WTC11 (cell line): Measurements from ENCODE around the gene ZBED5. TPM values are rescaled to one million over a fixed set of nuclear protein-coding genes. Genes with fewer than 3 reads are reported as not detected.

Experiments
- ATAC-seq: fragments of 200-7000 bp; cut with Tn5 transposase; 2 replicates; pipeline ENCODE4 v1.10.0; 2021; ENCODE audit warnings: mild to moderate bottlenecking, moderate library complexity
- CTCF ChIA-PET: fragments of 300-600 bp; sonication (Branson Sonifier 250); formaldehyde crosslinking; loops from one replicate; lab custom pipeline; 2021; ENCODE audit warnings: antibody characterized with exemption; lab: Charles Lee
- POLR2A ChIA-PET: fragments of 350-600 bp; sonication (Branson Sonifier 250); formaldehyde crosslinking; loops from one replicate; lab custom pipeline; 2021; ENCODE audit warnings: antibody characterized with exemption; lab: Charles Lee
- DNase-seq: peaks from one replicate; pipeline ENCODE4 v3.0.0; 2021; ENCODE audit warnings: low spot score
- H3K27ac Mint-ChIP-seq: 2 replicates; pipeline ENCODE4 v1.8.0; 2021; ENCODE audit warnings: mixed read lengths
- H3K27me3 Mint-ChIP-seq: 2 replicates; pipeline ENCODE4 v1.8.0; 2021; ENCODE audit warnings: low read depth, mild to moderate bottlenecking, moderate library complexity, mixed read lengths
- H3K36me3 Mint-ChIP-seq: 2 replicates; pipeline ENCODE4 v1.8.0; 2021; ENCODE audit warnings: mixed read lengths
- H3K4me1 Mint-ChIP-seq: 2 replicates; pipeline ENCODE4 v1.8.0; 2022; ENCODE audit warnings: mixed read lengths
- H3K4me3 Mint-ChIP-seq: 2 replicates; pipeline ENCODE4 v1.8.0; 2021; ENCODE audit warnings: mild to moderate bottlenecking, moderate library complexity, mixed read lengths
- H3K9me3 Mint-ChIP-seq: 2 replicates; pipeline ENCODE4 v1.8.0; 2021; ENCODE audit warnings: mixed read lengths
- CREM ChIP-seq: sonication (generic); formaldehyde crosslinking; IDR thresholded peaks from 2 replicates; pipeline ENCODE4 v1.8.1; 2022; ENCODE audit warnings: mild to moderate bottlenecking, missing genetic modification reagents, moderate library complexity
- ESRRA ChIP-seq: sonication (generic); formaldehyde crosslinking; IDR thresholded peaks from 2 replicates; pipeline ENCODE4 v1.8.1; 2022; ENCODE audit warnings: mild to moderate bottlenecking, missing genetic modification reagents, borderline replicate concordance
- FOXJ3 ChIP-seq: sonication (generic); formaldehyde crosslinking; IDR thresholded peaks from 2 replicates; pipeline ENCODE4 v1.9.0; 2021; ENCODE audit warnings: missing genetic modification reagents, mild to moderate bottlenecking, borderline replicate concordance
- FOXK1 ChIP-seq: sonication (generic); formaldehyde crosslinking; IDR thresholded peaks from 2 replicates; pipeline ENCODE4 v1.8.0; 2022; ENCODE audit warnings: mild to moderate bottlenecking, moderate library complexity, missing genetic modification reagents
- FOXP1 ChIP-seq: sonication (generic); formaldehyde crosslinking; IDR thresholded peaks from 2 replicates; pipeline ENCODE4 v1.8.0; 2022; ENCODE audit warnings: missing genetic modification reagents, mild to moderate bottlenecking, moderate library complexity, borderline replicate concordance
- IRF1 ChIP-seq: sonication (generic); formaldehyde crosslinking; IDR thresholded peaks from 2 replicates; pipeline ENCODE4 v1.8.0; 2023; ENCODE audit warnings: missing genetic modification reagents
- JAZF1 ChIP-seq: fragments of 250-450 bp; sonication (Bioruptor Pico); IDR thresholded peaks from 2 replicates; pipeline ENCODE4 v1.9.0; 2021; ENCODE audit warnings: moderate library complexity, mild to moderate bottlenecking, inconsistent platforms
- NR3C1 ChIP-seq: sonication (generic); formaldehyde crosslinking; conservative IDR thresholded peaks from 2 replicates; pipeline ENCODE4 v1.8.1; 2023; ENCODE audit warnings: low read depth, mild to moderate bottlenecking, missing genetic modification reagents
- TCF7 ChIP-seq: sonication (generic); formaldehyde crosslinking; IDR thresholded peaks from 2 replicates; pipeline ENCODE4 v1.8.0; 2022; ENCODE audit warnings: mild to moderate bottlenecking, low read depth, missing genetic modification reagents, moderate library complexity
- TEAD1 ChIP-seq: sonication (generic); formaldehyde crosslinking; IDR thresholded peaks from 2 replicates; pipeline ENCODE4 v1.8.0; 2022; ENCODE audit warnings: mild to moderate bottlenecking, missing genetic modification reagents
- TEAD4 ChIP-seq: sonication (generic); formaldehyde crosslinking; IDR thresholded peaks from 2 replicates; pipeline ENCODE4 v1.8.0; 2022; ENCODE audit warnings: mild to moderate bottlenecking, missing genetic modification reagents
- ZNF219 ChIP-seq: sonication (generic); formaldehyde crosslinking; IDR thresholded peaks from 2 replicates; pipeline ENCODE4 v1.8.0; 2023; ENCODE audit warnings: missing genetic modification reagents, mild to moderate bottlenecking, borderline replicate concordance
- ZNF281 ChIP-seq: sonication (generic); formaldehyde crosslinking; IDR thresholded peaks from 2 replicates; pipeline ENCODE4 v1.8.0; 2023; ENCODE audit warnings: mild to moderate bottlenecking, missing genetic modification reagents
- ZNF423 ChIP-seq: fragments of 250-450 bp; sonication (Bioruptor Pico); IDR thresholded peaks from 2 replicates; pipeline ENCODE4 v2.1.2; 2022; ENCODE audit warnings: mild to moderate bottlenecking, moderate library complexity
- total RNA-seq: library from RNA; stranded (reverse); gene quantifications from 3 replicates; pipeline ENCODE4 v1.2.3, GENCODE V29; 2021
- TF ChIP-seq, protein P1 (sequence below): sonication (generic); formaldehyde crosslinking; IDR thresholded peaks from 2 replicates; pipeline ENCODE4 v1.8.0; 2022; ENCODE audit warnings: mild to moderate bottlenecking, missing genetic modification reagents
- TF ChIP-seq, protein P2 (sequence below): sonication (generic); formaldehyde crosslinking; IDR thresholded peaks from 2 replicates; pipeline ENCODE4 v1.8.1; 2023; ENCODE audit warnings: mild to moderate bottlenecking, moderate library complexity, missing genetic modification reagents
- TF ChIP-seq, protein P3 (sequence below): sonication (generic); formaldehyde crosslinking; IDR thresholded peaks from 2 replicates; pipeline ENCODE4 v1.8.1; 2022; ENCODE audit warnings: low read depth, missing genetic modification reagents, borderline replicate concordance

The ZBED5 gene
- total RNA-seq, 1 experiment from 2014 or later, result 48.7 TPM

GRCh38 chr11:10809373-10810160 lies 48.3 kb downstream of the ZBED5 start:
- POLR2A ChIA-PET, result interaction anchor here (0.5 to 7.1 kb wide), 37 partner anchors 8 to 958 kb away, joined by 3 to 130 read pairs (median 6); partner anchors contain the start of genes CTR9, RNF141 and ZBED5
- Mint-ChIP-seq H3K27me3 (no peaks in the 10 kb centered on the region), H3K9me3 (no peaks in the 10 kb centered on the region), H3K36me3 (peaks cover 34% of the 10 kb centered on the region), H3K27ac (peak overlapping the region; percentile 98), H3K4me3 (peak overlapping the region; percentile 90), H3K4me1 (peaks cover 28% of the 10 kb centered on the region)
- CTCF ChIA-PET, result interaction anchor here (0.6 to 2.9 kb wide), 18 partner anchors 17 to 229 kb away, joined by 3 to 29 read pairs (median 5); partner anchors contain the start of genes CTR9 and ZBED5
- TF ChIP-seq, protein P1, sequence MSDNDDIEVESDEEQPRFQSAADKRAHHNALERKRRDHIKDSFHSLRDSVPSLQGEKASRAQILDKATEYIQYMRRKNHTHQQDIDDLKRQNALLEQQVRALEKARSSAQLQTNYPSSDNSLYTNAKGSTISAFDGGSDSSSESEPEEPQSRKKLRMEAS (CRISPR knock-in tag), result peak; percentile 23; the same call in 1 of the 2 replicates
- 0 out of 2 replicates have a peak, but pooled peaks have one; percentile 45 for TF ChIP-seq ZNF219 (CRISPR knock-in tag)
- no peak for TF ChIP-seq JAZF1 (CRISPR knock-in tag)
- TF ChIP-seq ZNF423 (CRISPR knock-in tag), result no peak
- TF ChIP-seq, protein P2, sequence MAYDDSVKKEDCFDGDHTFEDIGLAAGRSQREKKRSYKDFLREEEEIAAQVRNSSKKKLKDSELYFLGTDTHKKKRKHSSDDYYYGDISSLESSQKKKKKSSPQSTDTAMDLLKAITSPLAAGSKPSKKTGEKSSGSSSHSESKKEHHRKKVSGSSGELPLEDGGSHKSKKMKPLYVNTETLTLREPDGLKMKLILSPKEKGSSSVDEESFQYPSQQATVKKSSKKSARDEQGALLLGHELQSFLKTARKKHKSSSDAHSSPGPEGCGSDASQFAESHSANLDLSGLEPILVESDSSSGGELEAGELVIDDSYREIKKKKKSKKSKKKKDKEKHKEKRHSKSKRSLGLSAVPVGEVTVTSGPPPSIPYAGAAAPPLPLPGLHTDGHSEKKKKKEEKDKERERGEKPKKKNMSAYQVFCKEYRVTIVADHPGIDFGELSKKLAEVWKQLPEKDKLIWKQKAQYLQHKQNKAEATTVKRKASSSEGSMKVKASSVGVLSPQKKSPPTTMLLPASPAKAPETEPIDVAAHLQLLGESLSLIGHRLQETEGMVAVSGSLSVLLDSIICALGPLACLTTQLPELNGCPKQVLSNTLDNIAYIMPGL (CRISPR knock-in tag), result peak; percentile 85; the same call in 1 of the 2 replicates
- 0 out of 2 replicates have a peak, but pooled peaks have one; percentile 69 for TF ChIP-seq TCF7 (CRISPR knock-in tag)
- TF ChIP-seq ZNF281 (CRISPR knock-in tag), result 0 out of 2 replicates have a peak, but pooled peaks have one; percentile 13
- peak; percentile 42; the same call in 1 of the 2 replicates for TF ChIP-seq TEAD1 (CRISPR knock-in tag)
- 0 out of 2 replicates have a peak, but pooled peaks have one; percentile 4 for TF ChIP-seq FOXK1
- TF ChIP-seq, protein P3, sequence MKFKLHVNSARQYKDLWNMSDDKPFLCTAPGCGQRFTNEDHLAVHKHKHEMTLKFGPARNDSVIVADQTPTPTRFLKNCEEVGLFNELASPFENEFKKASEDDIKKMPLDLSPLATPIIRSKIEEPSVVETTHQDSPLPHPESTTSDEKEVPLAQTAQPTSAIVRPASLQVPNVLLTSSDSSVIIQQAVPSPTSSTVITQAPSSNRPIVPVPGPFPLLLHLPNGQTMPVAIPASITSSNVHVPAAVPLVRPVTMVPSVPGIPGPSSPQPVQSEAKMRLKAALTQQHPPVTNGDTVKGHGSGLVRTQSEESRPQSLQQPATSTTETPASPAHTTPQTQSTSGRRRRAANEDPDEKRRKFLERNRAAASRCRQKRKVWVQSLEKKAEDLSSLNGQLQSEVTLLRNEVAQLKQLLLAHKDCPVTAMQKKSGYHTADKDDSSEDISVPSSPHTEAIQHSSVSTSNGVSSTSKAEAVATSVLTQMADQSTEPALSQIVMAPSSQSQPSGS (CRISPR knock-in tag), result no peak
- no peak for TF ChIP-seq IRF1
- TF ChIP-seq ESRRA, result no peak
- TF ChIP-seq NR3C1, result no peak
- TF ChIP-seq TEAD4 (CRISPR knock-in tag), result no peak
- peak; percentile 52; the same call in 1 of the 2 replicates for TF ChIP-seq CREM (CRISPR knock-in tag)
- TF ChIP-seq FOXJ3 (CRISPR knock-in tag), result no peak
- TF ChIP-seq FOXP1 (CRISPR knock-in tag), result peak; percentile 44; the same call in 1 of the 2 replicates
- peak; percentile 27 for ATAC-seq
- DNase-seq, result peak; percentile 69
